Endometrium (tissue), 2 donors: ENCODE data around the gene LPCAT1.

Experiments
- FAIRE-seq: peaks from 2 replicates; lab custom pipeline; 2012; peaks lifted over from hg19 to GRCh38; lab: Jason Lieb, UNC
- donor health status: control.
- donor health status: control.

LPCAT1 gene

GRCh38 chr5:1495525-1495897 lies 28.2 kb downstream of the LPCAT1 start:
- no peak for FAIRE-seq

- FAIRE-seq, result no peak
These were observed 28.8 kb downstream of the LPCAT1 start for GRCh38 chr5:1494780-1495524.

- FAIRE-seq, result no peak
These were observed 29.8 kb downstream of the LPCAT1 start for GRCh38 chr5:1493941-1494340.

GRCh38 chr5:1493413-1493812 lies 30.3 kb downstream of the LPCAT1 start:
- no peak for FAIRE-seq

GRCh38 chr5:1492757-1493156 lies 31.0 kb downstream of the LPCAT1 start:
- FAIRE-seq, result no peak

- no peak for FAIRE-seq
These were observed 33.4 kb downstream of the LPCAT1 start for GRCh38 chr5:1490376-1490775.

GRCh38 chr5:1489754-1490153 lies 34.0 kb downstream of the LPCAT1 start:
- FAIRE-seq, result no peak

- no peak for FAIRE-seq
These were observed 34.7 kb downstream of the LPCAT1 start for GRCh38 chr5:1488882-1489680.

GRCh38 chr5:1487079-1487764 lies 36.5 kb downstream of the LPCAT1 start:
- FAIRE-seq, result no peak

GRCh38 chr5:1486271-1486670 lies 37.5 kb downstream of the LPCAT1 start:
- FAIRE-seq, result no peak

- FAIRE-seq, result no peak
These were observed 38.1 kb downstream of the LPCAT1 start for GRCh38 chr5:1485579-1486118.

GRCh38 chr5:1484730-1485578 lies 38.8 kb downstream of the LPCAT1 start:
- FAIRE-seq, result no peak

- no peak for FAIRE-seq
These were observed 39.7 kb downstream of the LPCAT1 start for GRCh38 chr5:1483856-1484729.

- no peak for FAIRE-seq
These were observed 40.7 kb downstream of the LPCAT1 start for GRCh38 chr5:1483064-1483463.

- no peak for FAIRE-seq
These were observed 41.8 kb downstream of the LPCAT1 start for GRCh38 chr5:1481959-1482331.

- no peak for FAIRE-seq
These were observed 42.3 kb downstream of the LPCAT1 start for GRCh38 chr5:1481266-1481958.

GRCh38 chr5:1480806-1481205 lies 43.0 kb downstream of the LPCAT1 start:
- no peak for FAIRE-seq

GRCh38 chr5:1480217-1480616 lies 43.5 kb downstream of the LPCAT1 start:
- FAIRE-seq, result no peak

- FAIRE-seq, result no peak
These were observed 44.1 kb downstream of the LPCAT1 start for GRCh38 chr5:1479581-1480188.

- no peak for FAIRE-seq
These were observed 44.7 kb downstream of the LPCAT1 start for GRCh38 chr5:1479066-1479465.
